Middle frontal gyrus (tissue), 1 donor: ENCODE measurements around the gene PLEKHS1.

Experiments used
- DNase-seq: peaks from one replicate; pipeline ENCODE4 v3.0.0-alpha.2; 2015; ENCODE audit warnings: low spot score; ENCODE audit errors: extremely low spot score

PLEKHS1 gene

DNA sequence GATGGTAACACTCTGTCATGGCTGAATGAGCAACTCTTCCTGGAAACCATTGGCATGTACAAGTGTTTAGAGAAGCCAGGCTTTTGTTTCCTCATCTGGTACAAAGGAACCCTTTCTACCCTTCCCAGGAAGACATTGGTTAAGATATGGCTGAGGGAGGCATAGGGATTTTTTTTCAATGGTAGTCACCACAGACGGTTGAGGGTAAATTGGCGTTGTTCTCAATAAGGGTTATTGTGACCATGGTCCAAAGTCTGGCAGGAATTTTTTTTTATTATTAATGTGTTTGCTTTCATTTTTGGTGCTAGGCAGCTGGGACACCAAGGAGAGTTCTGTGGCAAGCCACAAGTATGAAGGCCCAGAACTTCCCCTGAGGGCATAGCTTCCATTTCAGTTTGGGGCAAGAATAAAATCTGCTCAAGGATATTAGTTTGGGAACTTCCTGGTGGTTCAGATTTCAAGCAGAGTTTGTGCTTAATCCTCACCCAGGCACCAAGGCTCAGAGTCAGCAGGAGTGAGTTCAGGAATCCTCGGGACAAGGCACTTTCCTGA lies at the start of gene PLEKHS1:
Gene PLEKHS1, plus strand, starts transcription at position 502 of the 552 bp plus-strand sequence. CDS start 3,596 bp downstream, outside the sequence.
- DNase-seq: no peak

DNA sequence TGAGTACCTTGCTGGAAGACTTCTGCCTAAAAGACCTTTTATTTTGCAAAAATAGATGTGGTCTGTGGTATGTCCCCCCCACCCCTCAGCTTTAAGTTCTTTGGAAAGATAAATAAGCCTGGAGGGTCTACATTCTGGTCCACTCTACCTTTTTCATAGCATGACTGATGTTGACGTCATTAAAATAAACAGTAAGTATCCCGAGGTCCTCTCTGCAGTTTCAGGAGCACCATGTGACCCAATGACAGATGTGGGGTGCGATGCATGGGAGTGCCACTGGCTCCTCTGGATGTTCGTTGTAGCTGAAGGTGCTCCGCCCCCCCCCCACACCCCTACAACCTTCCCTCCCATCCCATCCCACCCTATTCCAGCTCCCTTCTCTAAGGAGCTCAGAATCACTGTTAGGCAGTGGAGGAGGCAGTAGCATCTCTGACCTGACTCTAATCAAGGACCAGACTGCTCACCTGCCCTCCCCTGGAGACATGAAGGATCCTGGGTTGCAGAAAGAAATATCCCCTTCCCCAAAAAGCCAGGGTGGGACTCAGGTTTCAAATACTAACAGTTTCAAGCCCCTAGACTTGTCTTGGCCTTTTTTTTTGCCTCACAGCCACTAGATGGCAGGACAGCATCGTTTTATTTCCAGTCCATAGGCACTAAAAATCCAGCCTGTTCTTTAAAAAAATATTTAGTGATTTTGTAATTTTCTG lies 46.7 kb upstream of the PLEKHS1 start:
- DNase-seq: peak; percentile 47

- no peak for DNase-seq
Observed at GRCh38 chr10:113705344-113705652, 46.2 kb upstream of the PLEKHS1 start.

DNA sequence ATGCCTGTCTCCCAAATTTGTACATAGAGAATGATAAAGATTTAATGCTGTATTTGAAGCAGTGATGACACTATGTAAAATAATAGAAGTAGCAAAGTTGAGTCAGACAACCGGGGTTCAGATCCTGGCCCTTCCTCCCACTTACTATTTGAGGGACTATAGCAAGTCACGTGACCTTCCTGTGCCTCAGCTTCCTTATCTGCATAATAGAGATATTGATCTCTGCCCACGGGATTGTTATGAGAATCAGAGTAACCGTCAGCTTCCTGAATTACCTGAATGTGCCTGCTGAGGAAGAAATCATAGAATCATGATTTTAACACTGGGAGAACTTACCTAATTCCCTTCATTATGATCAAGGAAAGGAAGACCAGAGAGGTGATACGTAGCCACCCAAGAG lies 44.9 kb upstream of the PLEKHS1 start:
- no peak for DNase-seq

- DNase-seq: no peak
Observed at GRCh38 chr10:113708640-113709039, 42.8 kb upstream of the PLEKHS1 start.

GRCh38 chr10:113709221-113709838 lies 42.2 kb upstream of the PLEKHS1 start:
- DNase-seq: no peak

DNA sequence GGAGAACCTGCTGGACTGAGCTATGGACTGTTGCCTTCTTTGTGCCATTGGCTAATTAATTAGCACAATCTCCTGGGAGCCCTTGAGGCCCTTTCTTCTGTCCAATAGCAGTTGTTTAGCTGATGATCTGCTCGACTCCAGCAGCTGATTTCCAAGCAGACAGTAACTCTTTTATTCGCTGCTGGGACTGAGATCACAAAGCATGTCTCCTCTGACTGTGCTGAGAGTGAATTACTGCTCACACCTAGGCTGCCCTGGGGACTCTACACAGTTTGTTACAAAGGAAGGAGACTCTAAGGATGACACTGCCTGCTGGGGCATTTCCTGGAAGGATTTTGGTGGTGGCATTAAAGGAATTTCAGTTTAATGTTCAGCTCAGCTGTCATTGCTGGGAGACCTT lies 40.3 kb upstream of the PLEKHS1 start:
- no peak for DNase-seq

DNA sequence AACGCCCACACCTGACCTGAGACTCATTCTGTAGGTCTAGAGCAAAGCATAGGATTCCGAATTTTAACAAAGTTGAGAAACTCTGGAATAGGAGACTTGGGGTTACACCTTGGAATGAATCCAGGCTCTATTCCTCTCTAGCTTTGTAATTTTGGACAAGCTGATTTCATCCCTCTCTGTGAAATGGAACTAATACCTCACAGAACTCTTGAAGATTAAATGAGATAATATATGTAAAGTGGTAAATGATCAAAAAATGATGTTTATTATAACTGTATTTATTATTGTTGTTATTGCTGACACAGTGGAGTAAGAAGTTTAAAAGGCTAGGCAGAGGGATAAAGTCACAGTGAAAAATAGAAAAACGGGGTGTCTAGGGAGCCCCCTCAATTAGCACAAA lies 39.5 kb upstream of the PLEKHS1 start:
- no peak for DNase-seq

DNA sequence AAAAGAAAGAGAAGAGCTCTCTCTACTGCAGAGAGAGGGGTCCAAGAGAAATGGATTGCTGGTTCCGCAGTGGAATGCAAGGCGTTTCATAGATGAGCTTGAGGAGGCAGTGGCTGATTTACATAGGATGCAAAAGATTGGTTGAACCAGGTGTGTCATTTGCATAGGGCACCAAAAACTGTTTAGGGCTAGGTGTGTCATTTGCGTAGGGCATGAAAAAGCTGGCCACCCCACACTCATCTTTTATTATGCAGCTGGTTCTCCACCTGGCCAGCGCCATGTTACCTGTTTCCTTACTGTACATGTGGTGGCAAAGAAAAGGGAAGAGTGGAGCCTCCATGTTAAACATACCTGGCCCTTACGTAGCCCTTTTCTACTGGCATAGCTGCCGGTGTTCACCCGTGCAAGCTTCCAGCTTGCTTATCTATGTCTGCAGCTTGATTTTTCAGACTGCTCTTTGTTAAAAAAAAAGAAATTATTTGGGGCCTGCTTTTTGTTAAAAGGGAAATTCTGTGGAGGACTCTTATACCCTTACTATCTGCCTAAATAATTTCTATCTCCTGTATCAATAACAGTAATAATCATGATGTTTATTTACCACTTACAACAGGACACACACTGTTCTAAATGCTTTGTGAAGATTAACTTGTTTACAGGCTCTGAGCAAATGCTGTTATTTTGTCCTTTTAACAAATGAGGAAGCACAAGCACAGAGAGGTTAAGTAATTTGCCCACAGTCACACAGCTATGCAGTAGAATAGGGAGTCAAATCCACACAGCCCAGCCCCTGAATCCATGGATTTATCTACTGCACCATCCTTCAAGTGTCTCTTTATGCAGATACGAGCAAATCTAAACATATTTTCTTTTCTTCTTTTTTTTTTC lies 38.5 kb upstream of the PLEKHS1 start:
- no peak for DNase-seq

- DNase-seq: no peak
Observed at GRCh38 chr10:113713640-113713982, 37.9 kb upstream of the PLEKHS1 start.

- DNase-seq: no peak
Observed at GRCh38 chr10:113716109-113716910, 35.2 kb upstream of the PLEKHS1 start.

GRCh38 chr10:113718969-113719822 lies 32.3 kb upstream of the PLEKHS1 start:
- DNase-seq: no peak

GRCh38 chr10:113720386-113720785 lies 31.1 kb upstream of the PLEKHS1 start:
- no peak for DNase-seq

GRCh38 chr10:113732160-113732881 lies 19.2 kb upstream of the PLEKHS1 start:
- no peak for DNase-seq

GRCh38 chr10:113732966-113733365 lies 18.5 kb upstream of the PLEKHS1 start:
- no peak for DNase-seq

GRCh38 chr10:113733635-113734034 lies 17.8 kb upstream of the PLEKHS1 start:
- DNase-seq: no peak

DNA sequence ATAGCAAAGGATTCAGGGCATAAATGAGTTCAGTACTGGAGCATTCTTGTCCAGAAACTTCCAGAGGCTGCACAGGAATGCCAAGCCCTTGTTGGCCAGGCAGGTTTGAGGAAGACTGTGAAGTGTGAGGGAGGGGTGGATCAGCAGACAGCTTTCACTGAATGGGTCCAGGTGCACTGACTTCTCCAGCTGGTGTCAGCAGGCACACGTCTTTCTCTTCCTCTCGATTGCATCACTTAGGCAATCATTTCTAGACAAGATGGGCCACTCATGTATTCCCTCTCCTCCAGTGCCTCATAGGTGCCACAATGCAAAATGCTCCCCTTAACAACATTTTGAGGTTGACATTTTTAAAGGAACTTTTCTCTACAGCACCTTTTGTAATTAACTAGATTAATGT lies 15.6 kb upstream of the PLEKHS1 start:
- DNase-seq: no peak

- DNase-seq: peak; percentile 40
Observed at GRCh38 chr10:113736576-113736975, 14.9 kb upstream of the PLEKHS1 start.

- no peak for DNase-seq
Observed at GRCh38 chr10:113739031-113739430, 12.5 kb upstream of the PLEKHS1 start.

- DNase-seq: no peak
Observed at GRCh38 chr10:113739577-113739976, 11.9 kb upstream of the PLEKHS1 start.
